HUES64 (cell line): ENCODE results near the gene ANO10.
"Not testable (repeated sequence)": the region's sequence is repeated elsewhere in the genome, so short reads cannot be mapped to it uniquely, and the experiment has no call there.

Experiments
- H3K27ac ChIP-seq: 2 replicates; pipeline ENCODE4 v1.7.0; 2013; ENCODE audit warnings: low read depth, low read length, inconsistent platforms
- H3K27me3 ChIP-seq: 2 replicates; pipeline ENCODE4 v1.6.1; 2013; ENCODE audit warnings: mild to moderate bottlenecking, low read length; ENCODE audit not compliant: insufficient read depth
- H3K36me3 ChIP-seq: 2 replicates; pipeline ENCODE4 v1.6.1; 2013; ENCODE audit warnings: mild to moderate bottlenecking, low read length; ENCODE audit not compliant: insufficient read depth
- H3K4me1 ChIP-seq: 2 replicates; pipeline ENCODE4 v1.6.1; 2013; ENCODE audit warnings: mild to moderate bottlenecking, low read length, moderate library complexity; ENCODE audit not compliant: insufficient read depth
- H3K4me3 ChIP-seq: 2 replicates; pipeline ENCODE4 v1.5.1; 2013; ENCODE audit warnings: mild to moderate bottlenecking, low read length, moderate library complexity
- H3K9ac ChIP-seq: 2 replicates; pipeline ENCODE4 v1.6.1; 2013; ENCODE audit warnings: mild to moderate bottlenecking, low read depth, low read length
- H3K9me3 ChIP-seq: 2 replicates; pipeline ENCODE4 v1.6.1; 2013; ENCODE audit warnings: low read depth, low read length; ENCODE audit not compliant: insufficient read depth
- WGBS: fragments of 150-250, 120-280 bp; methylation state at CpG from one replicate; pipeline ENCODE4 v1.1.7; 2013; ENCODE audit warnings: missing lambda C conversion rate; 5-methylcytosine and 5-hydroxymethylcytosine counted together

ANO10 gene

DNA sequence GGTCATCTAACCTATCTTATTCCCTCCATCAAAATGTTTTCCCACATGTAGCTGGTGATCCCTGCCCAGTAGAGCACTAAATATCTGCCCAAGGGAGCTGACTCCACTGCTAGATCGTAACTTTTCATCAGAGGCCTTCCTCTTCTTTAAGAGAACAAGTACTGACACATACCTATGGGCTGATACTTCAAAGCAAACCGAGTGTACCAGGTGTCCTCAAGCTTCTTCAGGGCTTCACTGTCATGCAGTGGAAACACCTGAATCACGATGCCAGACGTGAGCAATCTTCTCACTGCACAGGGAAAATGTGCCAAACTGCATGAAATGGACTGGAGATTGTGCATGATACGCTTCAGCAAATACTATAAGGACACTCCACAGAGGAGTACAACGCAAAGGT lies 41.6 kb downstream of the ANO10 start:
- H3K9me3 ChIP-seq = no peaks in the 10 kb centered on the region
- WGBS = 94% methylated on average over 6 of the region's 6 CpGs
- no peaks in the 10 kb centered on the region for H3K27me3 ChIP-seq
- no peak overlapping the region for H3K9ac ChIP-seq
- H3K36me3 ChIP-seq = peaks cover 10% of the 10 kb centered on the region; the same call in 1 of the 2 replicates
- no peak overlapping the region for H3K4me3 ChIP-seq
- H3K4me1 ChIP-seq = 0 out of 2 replicates have a peak, but pooled peaks cover 8% of the 10 kb centered on the region
- H3K27ac ChIP-seq = no peak overlapping the region

DNA sequence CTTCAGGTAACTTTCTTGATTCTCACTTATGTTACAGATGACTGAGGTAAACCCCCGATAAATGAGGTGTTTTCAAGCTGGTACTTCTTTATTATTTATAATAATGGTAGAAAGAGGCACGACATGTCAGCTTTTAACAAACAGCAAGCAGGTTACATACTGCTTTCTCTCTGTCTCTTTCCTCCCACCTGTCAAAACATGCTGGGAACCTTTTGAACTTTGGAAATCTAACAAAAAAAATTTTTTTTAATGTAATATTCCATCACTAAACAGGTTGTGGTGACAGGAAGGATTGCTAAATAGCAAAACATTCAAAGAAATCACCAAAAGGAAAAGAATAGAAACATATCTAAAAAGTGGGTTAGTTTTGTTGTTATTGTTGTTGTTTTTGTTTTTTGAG lies 48.2 kb downstream of the ANO10 start:
- Histone ChIP-seq H3K9ac (no peak overlapping the region), H3K27me3 (no peaks in the 10 kb centered on the region), H3K4me1 (no peaks in the 10 kb centered on the region), H3K36me3 (peaks cover 14% of the 10 kb centered on the region; the same call in 1 of the 2 replicates), H3K4me3 (no peak overlapping the region), H3K27ac (no peak overlapping the region), H3K9me3 (no peaks in the 10 kb centered on the region)
- no CpG with 5 or more reads among the region's 2 CpGs for WGBS

DNA sequence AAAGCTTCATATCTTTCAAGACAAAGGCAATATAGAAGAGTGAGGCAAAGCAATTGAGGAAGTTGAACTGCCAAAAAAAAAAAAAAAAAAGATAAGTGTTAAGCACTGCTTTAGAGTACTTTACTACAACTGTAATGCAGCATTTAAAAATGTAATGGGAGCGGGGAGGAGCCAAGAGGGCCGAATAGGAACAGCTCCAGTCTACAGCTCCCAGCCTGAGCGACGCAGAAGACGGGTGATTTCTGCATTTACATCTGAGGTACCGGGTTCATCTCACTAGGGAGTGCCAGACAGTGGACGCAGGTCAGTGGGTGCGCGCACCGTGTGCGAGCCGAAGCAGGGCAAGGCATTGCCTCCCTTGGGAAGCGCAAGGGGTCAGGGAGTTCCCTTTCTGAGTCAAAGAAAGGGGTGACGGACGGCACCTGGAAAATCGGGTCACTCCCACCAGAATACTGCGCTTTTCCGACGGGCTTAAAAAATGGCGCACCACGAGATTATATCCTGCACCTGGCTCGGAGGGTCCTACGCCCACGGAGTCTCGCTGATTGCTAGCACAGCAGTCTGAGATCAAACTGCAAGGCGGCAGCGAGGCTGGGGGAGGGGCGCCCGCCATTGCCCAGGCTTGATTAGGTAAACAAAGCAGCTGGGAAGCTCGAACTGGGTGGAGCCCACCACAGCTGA lies 56.0 kb downstream of the ANO10 start:
- H3K27me3 ChIP-seq, H3K36me3 ChIP-seq, H3K9me3 ChIP-seq, H3K27ac ChIP-seq, H3K4me1 ChIP-seq: not testable (repeated sequence)
- Histone ChIP-seq H3K9ac (peak overlapping the region; percentile 47; the same call in 1 of the 2 replicates), H3K4me3 (peak overlapping the region; percentile 47)
- WGBS = 29% methylated on average over 14 of the region's 30 CpGs

DNA sequence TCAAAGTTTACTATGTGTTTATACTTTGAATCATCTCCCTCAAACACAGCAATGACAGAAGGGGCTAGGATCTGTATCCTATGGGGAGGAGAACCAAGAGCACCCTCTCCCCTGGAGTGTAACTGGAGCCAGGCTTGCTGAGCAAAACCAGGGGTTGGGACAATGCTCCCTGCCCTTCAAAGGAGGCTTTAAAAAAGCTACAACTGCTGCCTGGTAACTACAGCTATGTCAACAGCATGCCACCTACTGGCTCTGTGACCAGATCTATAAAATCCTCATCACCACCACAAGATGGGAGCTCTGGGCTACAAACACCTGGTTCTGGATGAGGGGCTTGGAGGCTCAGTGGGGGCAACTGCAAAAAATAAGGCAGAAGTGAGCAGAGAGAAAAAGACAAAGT lies 61.9 kb downstream of the ANO10 start:
- no peaks in the 10 kb centered on the region for H3K4me1 ChIP-seq
- no peak overlapping the region for H3K4me3 ChIP-seq
- no peaks in the 10 kb centered on the region for H3K9me3 ChIP-seq
- no peak overlapping the region for H3K9ac ChIP-seq
- peaks cover 30% of the 10 kb centered on the region for H3K36me3 ChIP-seq
- H3K27me3 ChIP-seq = no peaks in the 10 kb centered on the region
- no peak overlapping the region for H3K27ac ChIP-seq

DNA sequence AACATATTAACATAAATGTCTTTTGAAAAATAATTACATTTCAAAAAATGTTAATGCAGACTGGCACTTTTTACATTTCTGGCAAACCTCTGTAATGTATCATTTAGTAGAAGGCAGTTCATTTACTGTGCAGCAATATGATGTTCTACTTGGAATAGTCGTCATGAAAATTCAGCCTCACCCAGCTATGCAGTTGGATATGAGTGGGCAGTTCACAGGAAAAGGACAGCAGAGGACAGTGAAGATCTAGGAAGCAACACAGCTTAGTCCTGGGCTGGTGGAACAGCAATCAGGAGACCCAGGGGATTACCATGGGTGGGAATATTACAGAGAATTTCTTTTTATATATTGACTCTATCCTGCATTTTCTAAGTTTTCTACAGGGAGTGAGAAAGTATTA lies 63.6 kb downstream of the ANO10 start:
- Histone ChIP-seq H3K4me1 (no peaks in the 10 kb centered on the region), H3K4me3 (no peak overlapping the region), H3K9me3 (no peaks in the 10 kb centered on the region), H3K27ac (no peak overlapping the region), H3K36me3 (peaks cover 38% of the 10 kb centered on the region), H3K27me3 (no peaks in the 10 kb centered on the region), H3K9ac (no peak overlapping the region)
- 94% methylated on average over 1 of the region's 1 CpG for WGBS

DNA sequence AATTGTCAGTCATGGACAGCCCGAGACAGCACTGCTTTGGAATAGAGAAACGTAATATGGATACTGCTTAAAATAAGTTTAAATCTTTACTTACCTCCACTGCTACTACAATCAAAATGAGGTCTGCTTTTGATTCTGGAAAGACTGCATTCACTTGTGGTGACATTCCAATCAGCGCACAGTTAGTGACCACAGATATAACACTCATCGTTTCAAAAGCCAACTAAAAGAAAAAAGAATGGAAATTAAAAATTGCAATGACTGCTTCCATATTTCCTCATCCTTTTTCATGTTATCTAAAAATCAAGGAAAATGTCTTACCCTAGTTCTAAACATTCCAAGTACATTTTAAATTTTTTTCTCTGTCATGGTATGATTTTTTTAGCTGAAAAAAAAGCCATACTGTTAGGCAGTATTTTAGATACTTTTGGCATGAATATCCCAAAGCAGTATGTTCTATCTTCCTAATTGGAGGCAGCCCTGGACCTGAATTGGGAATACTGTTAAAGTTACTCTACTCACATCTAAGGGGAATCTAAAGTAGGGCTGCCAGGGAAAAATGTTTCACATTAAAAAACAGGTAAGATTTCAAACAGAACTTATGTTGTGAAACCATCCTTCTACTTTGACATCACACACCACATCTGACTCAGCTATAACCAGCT lies 72.1 kb downstream of the ANO10 start:
- Histone ChIP-seq H3K4me3 (no peak overlapping the region), H3K27ac (no peak overlapping the region), H3K4me1 (no peaks in the 10 kb centered on the region), H3K27me3 (no peaks in the 10 kb centered on the region), H3K36me3 (peaks cover 30% of the 10 kb centered on the region), H3K9me3 (no peaks in the 10 kb centered on the region), H3K9ac (no peak overlapping the region)
- WGBS = 92% methylated on average over 3 of the region's 4 CpGs

DNA sequence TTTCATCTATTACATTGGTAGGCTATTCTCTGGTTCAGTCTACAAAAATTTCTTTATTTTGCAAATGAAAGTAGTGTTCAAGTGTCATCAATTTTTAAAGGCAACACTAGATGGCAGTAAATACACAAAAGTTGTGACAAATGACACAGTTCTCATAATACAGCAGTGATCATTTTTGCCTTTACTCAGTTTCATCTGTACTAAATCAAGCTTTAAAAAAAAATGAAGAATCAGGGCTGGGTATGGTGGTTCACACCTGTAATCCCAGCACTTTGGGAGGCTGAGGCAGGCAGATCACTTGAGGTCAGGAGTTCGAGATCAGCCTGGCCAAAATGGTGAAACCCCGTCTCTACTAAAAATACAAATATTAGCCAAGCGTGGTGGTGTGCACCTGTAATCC lies 77.5 kb downstream of the ANO10 start:
- H3K4me1 ChIP-seq = peaks cover 14% of the 10 kb centered on the region
- 93% methylated on average over 3 of the region's 3 CpGs for WGBS
- H3K27ac ChIP-seq, H3K4me3 ChIP-seq, H3K27me3 ChIP-seq, H3K9me3 ChIP-seq, H3K9ac ChIP-seq: not testable (repeated sequence)
- peaks cover 10% of the 10 kb centered on the region for H3K36me3 ChIP-seq

DNA sequence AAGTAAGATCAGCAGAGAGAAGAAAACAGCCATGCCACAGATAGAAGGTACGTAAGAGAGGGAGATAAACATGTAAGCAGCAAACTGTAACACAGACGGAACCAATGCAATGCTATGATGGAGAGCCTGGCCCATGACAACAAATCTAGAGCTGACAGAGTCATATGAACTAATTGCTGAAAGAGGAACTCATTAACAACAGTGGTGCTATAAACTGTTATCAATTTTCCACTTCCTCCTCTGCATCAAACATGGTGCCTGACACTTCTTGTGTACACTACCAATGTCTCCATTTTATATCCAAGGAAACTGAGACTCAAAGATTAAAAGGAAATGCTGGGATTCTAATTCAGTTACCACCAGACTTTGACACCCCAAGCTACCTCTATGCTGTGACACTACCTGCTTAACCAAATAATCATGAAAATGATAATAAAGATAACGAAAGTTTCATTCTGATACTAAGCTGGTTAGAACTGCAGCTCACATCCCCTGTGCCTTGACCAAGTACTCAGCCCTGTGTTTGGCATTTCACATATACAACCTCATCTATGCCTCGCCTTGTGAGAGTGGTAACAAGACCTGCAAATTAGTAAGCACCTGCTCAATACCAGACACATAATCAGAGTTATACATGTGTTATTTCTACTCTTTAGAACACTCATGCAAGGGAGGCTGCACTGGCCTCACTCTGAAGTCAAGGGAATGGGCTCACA lies 79.3 kb downstream of the ANO10 start:
- H3K27ac ChIP-seq = no peak overlapping the region
- no peaks in the 10 kb centered on the region for H3K36me3 ChIP-seq
- H3K9ac ChIP-seq = no peak overlapping the region
- H3K4me1 ChIP-seq = peaks cover 26% of the 10 kb centered on the region
- H3K4me3 ChIP-seq = no peak overlapping the region
- no peaks in the 10 kb centered on the region for H3K27me3 ChIP-seq
- WGBS = 93% methylated on average over 4 of the region's 4 CpGs
- H3K9me3 ChIP-seq = no peaks in the 10 kb centered on the region

DNA sequence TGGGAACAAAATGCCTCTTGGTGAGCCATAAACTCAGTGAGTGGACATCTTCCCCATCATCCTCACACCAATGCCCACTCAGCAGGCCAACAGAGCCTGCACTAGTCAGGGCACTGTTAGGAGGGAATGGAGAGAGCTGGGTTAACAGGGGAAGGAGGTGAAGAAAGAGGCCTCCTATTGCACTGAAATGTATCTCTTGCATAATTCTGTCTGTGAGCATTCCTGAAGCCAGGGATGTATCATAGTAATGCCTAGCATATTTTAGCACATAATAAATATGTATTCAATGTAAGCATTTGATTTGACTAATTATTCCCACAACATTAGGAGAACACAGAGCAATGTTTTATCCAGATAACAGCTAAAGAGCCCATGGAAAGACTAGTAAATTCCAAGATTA lies 81.2 kb downstream of the ANO10 start:
- peaks cover 44% of the 10 kb centered on the region for H3K4me1 ChIP-seq
- no peak overlapping the region for H3K9ac ChIP-seq
- H3K27me3 ChIP-seq = no peaks in the 10 kb centered on the region
- H3K36me3 ChIP-seq = no peaks in the 10 kb centered on the region
- no peaks in the 10 kb centered on the region for H3K9me3 ChIP-seq
- H3K27ac ChIP-seq = no peak overlapping the region
- no peak overlapping the region for H3K4me3 ChIP-seq

DNA sequence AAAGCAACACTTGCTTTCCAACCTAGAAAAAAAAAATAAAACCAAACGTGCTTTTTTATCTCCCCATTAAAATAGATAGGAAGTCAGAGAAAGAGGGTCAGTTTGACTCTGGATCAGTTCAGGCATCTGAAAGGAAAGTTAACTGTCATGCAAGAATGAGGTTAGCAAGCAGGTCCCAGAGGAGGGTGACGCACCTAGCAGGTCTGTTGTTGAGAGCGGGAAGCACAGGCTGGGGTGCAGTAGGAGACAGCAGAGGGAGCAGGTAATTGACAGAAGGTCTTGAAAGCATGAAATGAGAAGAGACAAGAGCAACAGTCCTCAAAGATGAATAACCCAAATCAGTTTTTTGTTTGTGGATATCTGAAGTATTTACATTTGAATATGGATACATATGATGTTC lies 82.5 kb downstream of the ANO10 start:
- WGBS = 49% methylated on average over 2 of the region's 3 CpGs

DNA sequence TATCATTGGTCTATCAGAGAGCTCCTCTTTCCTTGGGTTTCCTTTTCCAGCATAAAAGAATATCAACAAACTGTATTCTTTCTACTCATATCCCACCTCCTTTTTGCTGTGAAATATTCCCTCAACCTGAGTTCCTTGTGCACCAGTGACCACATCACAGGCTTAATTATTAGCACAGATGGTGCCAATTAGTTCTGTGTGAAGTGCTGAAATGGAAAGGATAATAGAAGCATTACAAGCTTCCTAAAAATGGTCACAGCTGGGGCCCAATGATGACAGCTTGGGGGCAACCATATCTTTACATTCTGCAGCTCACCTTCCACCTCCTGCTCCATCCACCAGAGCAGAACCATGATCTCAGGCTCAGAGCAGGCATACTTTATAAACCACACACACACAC lies 84.6 kb downstream of the ANO10 start:
- no peak overlapping the region for H3K27ac ChIP-seq
- H3K36me3 ChIP-seq = no peaks in the 10 kb centered on the region
- H3K9ac ChIP-seq = no peak overlapping the region
- no peaks in the 10 kb centered on the region for H3K27me3 ChIP-seq
- no peaks in the 10 kb centered on the region for H3K9me3 ChIP-seq
- H3K4me3 ChIP-seq = no peak overlapping the region
- peaks cover 49% of the 10 kb centered on the region for H3K4me1 ChIP-seq

More for the DNA sequence above, 82.5 kb downstream of the ANO10 start:
- H3K36me3 ChIP-seq = no peaks in the 10 kb centered on the region
- no peaks in the 10 kb centered on the region for H3K27me3 ChIP-seq
- no peak overlapping the region; the same call in 1 of the 2 replicates for H3K27ac ChIP-seq
- H3K9me3 ChIP-seq = no peaks in the 10 kb centered on the region
- peaks cover 51% of the 10 kb centered on the region for H3K4me1 ChIP-seq
- H3K9ac ChIP-seq = no peak overlapping the region
- H3K4me3 ChIP-seq = no peak overlapping the region
